ENCODE measurements around the gene CTSC.

- TF ChIP-seq EZH2phosphoT487 (IDR thresholded peaks at IDR 0.05; ENCODE audit: borderline replicate concordance, low read length), result no peak
- TF ChIP-seq CTCF (IDR thresholded peaks at IDR 0.05; ENCODE audit: low read depth, low read length, poor library complexity, severe bottlenecking), result no peak
These were observed 17.4 kb upstream of the CTSC start for GRCh38 chr11:88354912-88355311.
